Activated gamma-delta T cell (primary cell): ENCODE data around the gene CRACDL.
"Not testable (repeated sequence)": the region's sequence is repeated elsewhere in the genome, so short reads cannot be mapped to it uniquely, and the experiment has no call there.

Experiments
- DNase-seq: peaks from one replicate; lab custom pipeline; 2025; lab: John Stamatoyannopoulos, UW

The CRACDL gene

GRCh38 chr2:98907385-98907784 lies 28.6 kb downstream of the CRACDL start:
- DNase-seq, result no peak

GRCh38 chr2:98903767-98904485 lies 32.1 kb downstream of the CRACDL start:
- no peak for DNase-seq

- DNase-seq, result no peak
Measured at GRCh38 chr2:98903064-98903355, 33.0 kb downstream of the CRACDL start.

- no peak for DNase-seq
Measured at GRCh38 chr2:98902209-98903063, 33.6 kb downstream of the CRACDL start.

- no peak for DNase-seq
Measured at GRCh38 chr2:98901702-98902101, 34.3 kb downstream of the CRACDL start.

GRCh38 chr2:98901291-98901690 lies 34.7 kb downstream of the CRACDL start:
- no peak for DNase-seq

GRCh38 chr2:98900721-98901120 lies 35.3 kb downstream of the CRACDL start:
- DNase-seq, result no peak

GRCh38 chr2:98899703-98900078 lies 36.3 kb downstream of the CRACDL start:
- DNase-seq, result not testable (repeated sequence)

- DNase-seq, result no peak
Measured at GRCh38 chr2:98899041-98899702, 36.9 kb downstream of the CRACDL start.

- DNase-seq, result no peak
Measured at GRCh38 chr2:98898423-98898841, 37.6 kb downstream of the CRACDL start.

- no peak for DNase-seq
Measured at GRCh38 chr2:98897746-98898145, 38.3 kb downstream of the CRACDL start.

- DNase-seq, result no peak
Measured at GRCh38 chr2:98896944-98897343, 39.1 kb downstream of the CRACDL start.

- DNase-seq, result no peak
Measured at GRCh38 chr2:98896416-98896815, 39.6 kb downstream of the CRACDL start.

GRCh38 chr2:98895901-98896300 lies 40.1 kb downstream of the CRACDL start:
- DNase-seq, result no peak

GRCh38 chr2:98895221-98895620 lies 40.8 kb downstream of the CRACDL start:
- no peak for DNase-seq

GRCh38 chr2:98894331-98895000 lies 41.6 kb downstream of the CRACDL start:
- no peak for DNase-seq

GRCh38 chr2:98893911-98894321 lies 42.1 kb downstream of the CRACDL start:
- no peak for DNase-seq

- DNase-seq, result no peak
Measured at GRCh38 chr2:98892871-98893270, 43.2 kb downstream of the CRACDL start.

- no peak for DNase-seq
Measured at GRCh38 chr2:98891591-98891990, 44.4 kb downstream of the CRACDL start.

GRCh38 chr2:98886066-98886554 lies 49.9 kb downstream of the CRACDL start:
- no peak for DNase-seq

GRCh38 chr2:98884658-98885057 lies 51.4 kb downstream of the CRACDL start:
- no peak for DNase-seq

GRCh38 chr2:98883780-98884211 lies 52.2 kb downstream of the CRACDL start:
- DNase-seq, result no peak
